OCI-LY7 (cell line): ENCODE results near the gene PLCB2.

Experiments used
- EZH2phosphoT487 ChIP-seq: fragments of 200-600 bp; sonication (generic); IDR thresholded peaks from 2 replicates; pipeline ENCODE4 v1.6.1; 2018; ENCODE audit warnings: low read depth, borderline replicate concordance, mild to moderate bottlenecking, mixed run types, antibody characterized with exemption, low read length, moderate library complexity, mixed read lengths
- TF ChIP-seq, protein P1 (sequence below): fragments of 200-600 bp; sonication (generic); conservative IDR thresholded peaks from 2 replicates; pipeline ENCODE4 v1.5.1; 2014; ENCODE audit warnings: mild to moderate bottlenecking, antibody characterized with exemption, low read length, moderate library complexity, mixed read lengths

- TF ChIP-seq, protein P1, sequence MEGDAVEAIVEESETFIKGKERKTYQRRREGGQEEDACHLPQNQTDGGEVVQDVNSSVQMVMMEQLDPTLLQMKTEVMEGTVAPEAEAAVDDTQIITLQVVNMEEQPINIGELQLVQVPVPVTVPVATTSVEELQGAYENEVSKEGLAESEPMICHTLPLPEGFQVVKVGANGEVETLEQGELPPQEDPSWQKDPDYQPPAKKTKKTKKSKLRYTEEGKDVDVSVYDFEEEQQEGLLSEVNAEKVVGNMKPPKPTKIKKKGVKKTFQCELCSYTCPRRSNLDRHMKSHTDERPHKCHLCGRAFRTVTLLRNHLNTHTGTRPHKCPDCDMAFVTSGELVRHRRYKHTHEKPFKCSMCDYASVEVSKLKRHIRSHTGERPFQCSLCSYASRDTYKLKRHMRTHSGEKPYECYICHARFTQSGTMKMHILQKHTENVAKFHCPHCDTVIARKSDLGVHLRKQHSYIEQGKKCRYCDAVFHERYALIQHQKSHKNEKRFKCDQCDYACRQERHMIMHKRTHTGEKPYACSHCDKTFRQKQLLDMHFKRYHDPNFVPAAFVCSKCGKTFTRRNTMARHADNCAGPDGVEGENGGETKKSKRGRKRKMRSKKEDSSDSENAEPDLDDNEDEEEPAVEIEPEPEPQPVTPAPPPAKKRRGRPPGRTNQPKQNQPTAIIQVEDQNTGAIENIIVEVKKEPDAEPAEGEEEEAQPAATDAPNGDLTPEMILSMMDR = no peak
- no peak for TF ChIP-seq EZH2phosphoT487
Measured at GRCh38 chr15:40328751-40329150, 21.0 kb upstream of the PLCB2 start.
